ENCODE results near the gene AKR1B1.

GRCh38 chr7:134485203-134485602, 26.3 kb upstream of the AKR1B1 start:
- TF ChIP-seq CTCF (conservative IDR thresholded peaks at IDR 0.05; ENCODE audit: low read depth, low read length) (no peak), EZH2 (IDR thresholded peaks at IDR 0.05; ENCODE audit: borderline replicate concordance, low read depth, low read length, poor library complexity, severe bottlenecking) (no peak)
